Spleen (tissue), 7 donors: ENCODE measurements around the gene KIF16B.

Experiments used
- CTCF ChIP-seq, 11 experiments: fragments of 200-600 bp in 7 of 11; fragments of 450-650 bp in 4 of 11; sonication (generic) in 4 of 11; IDR thresholded peaks in 8 of 11; conservative IDR thresholded peaks in 3 of 11; 1 replicate in 7 of 11; 2 replicates in 4 of 11; pipeline versions ENCODE4 v1.4.0 to v1.8.0; 2016 to 2021; ENCODE audit warnings: antibody characterized with exemption in 11 of 11, inconsistent platforms in 4 of 11, mild to moderate bottlenecking in 1 of 11
- POLR2A ChIP-seq, 3 donors: fragments of 450-650 bp; IDR thresholded peaks; one replicate each; pipeline ENCODE4 v1.5.1; 2017; ENCODE audit warnings: antibody characterized with exemption in 3 of 3, mild to moderate bottlenecking in 1 of 3
- donor health status: DM: no; HTN: no; CAD: no; lungs with moderate emphysema.
- donor health status: DM: no; HTN: no; CAD: no.
- donor health status: DM: no; HTN: no; CAD: no.

DNA sequence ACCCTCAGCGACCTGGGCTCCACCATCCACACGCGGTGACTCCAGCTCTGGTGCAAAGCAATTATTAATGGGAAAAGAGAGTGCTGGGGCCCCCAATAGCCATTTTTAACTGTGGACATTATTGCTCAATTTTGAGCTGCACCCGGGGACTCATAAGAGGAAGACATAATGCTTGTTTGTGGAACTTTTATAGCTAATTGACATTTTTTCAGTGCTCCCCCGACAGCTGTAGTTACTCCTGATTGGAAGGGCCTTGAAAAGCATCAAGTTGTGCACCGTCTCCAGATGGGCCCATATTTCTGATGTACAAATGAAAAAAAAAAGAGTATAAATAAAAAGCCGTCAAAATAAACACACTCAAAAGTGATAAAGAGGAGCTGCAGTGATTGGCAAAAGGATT lies 327.0 kb downstream of the KIF16B start:
- TF ChIP-seq POLR2A (IDR thresholded peaks at IDR 0.05) (no peak), CTCF (IDR thresholded peaks at IDR 0.05 in 8 of 11, conservative IDR thresholded peaks at IDR 0.05 in 3 of 11) (no peak)
